Skeletal muscle tissue (tissue), 4 donors: Measurements from ENCODE around the gene C15orf40. TPM values are rescaled to one million over a fixed set of nuclear protein-coding genes. Genes with fewer than 3 reads are reported as not detected.
"Not testable (repeated sequence)": the region's sequence is repeated elsewhere in the genome, so short reads cannot be mapped to it uniquely, and the experiment has no call there.

Source experiments
- H3K27ac ChIP-seq: one replicate; pipeline ENCODE4 v1.7.0; 2013; ENCODE audit warnings: mild to moderate bottlenecking, low read depth, low read length, inconsistent platforms
- H3K27me3 ChIP-seq, 3 donors: one replicate each; pipeline ENCODE4 v1.7.0; 2013; ENCODE audit warnings: low read length in 3 of 3; ENCODE audit not compliant: control insufficient read depth in 3 of 3, insufficient read depth in 3 of 3
- H3K36me3 ChIP-seq, 3 donors: one replicate each; pipeline ENCODE4 v1.7.0; 2013; ENCODE audit warnings: low read length in 3 of 3; ENCODE audit not compliant: control insufficient read depth in 3 of 3, insufficient read depth in 3 of 3
- H3K4me1 ChIP-seq, 3 donors: one replicate each; pipeline ENCODE4 v1.7.0; 2013; ENCODE audit warnings: low read length in 3 of 3, mild to moderate bottlenecking in 3 of 3; ENCODE audit not compliant: control insufficient read depth in 3 of 3, insufficient read depth in 3 of 3
- H3K4me3 ChIP-seq, 3 donors: one replicate each; pipeline ENCODE4 v1.7.0; 2013; ENCODE audit warnings: low read length in 3 of 3
- H3K9ac ChIP-seq, 3 donors: one replicate each; pipeline ENCODE4 v1.7.0; 2013; ENCODE audit warnings: low read length in 3 of 3, mild to moderate bottlenecking in 3 of 3, moderate library complexity in 2 of 3, low read depth in 1 of 3
- H3K9me3 ChIP-seq, 3 donors: one replicate each; pipeline ENCODE4 v1.7.0; 2013; ENCODE audit warnings: low read length in 3 of 3; ENCODE audit not compliant: control insufficient read depth in 3 of 3
- total RNA-seq: library from RNA; depleted of rRNA; stranded (reverse); fragments of >200 nt; gene quantifications from one replicate; pipeline ENCODE4 v1.2.3, GENCODE V29; 2014
- donor health status: Osteomylitis.

Gene C15orf40
- total RNA-seq, 1 donor from 2014 or later = 18.3 TPM

GRCh38 chr15:83030021-83030420 is 18.6 kb upstream of the C15orf40 start:
- peaks cover 12 to 26% (median 19%) of the 10 kb centered on the region in 3 donors for H3K36me3 ChIP-seq
- H3K27me3 ChIP-seq = no peaks in the 10 kb centered on the region
- no peak overlapping the region for H3K9ac ChIP-seq
- no peak overlapping the region for H3K27ac ChIP-seq
- no peaks in the 10 kb centered on the region for H3K4me1 ChIP-seq
- H3K4me3 ChIP-seq = no peak overlapping the region
- H3K9me3 ChIP-seq = no peaks in the 10 kb centered on the region

- H3K4me1 ChIP-seq = peaks cover 0 to 10% (median 2%) of the 10 kb centered on the region in 3 donors
- no peak overlapping the region for H3K27ac ChIP-seq
- H3K27me3 ChIP-seq = no peaks in the 10 kb centered on the region
- H3K4me3 ChIP-seq = no peak overlapping the region
- peaks cover 21 to 29% (median 29%) of the 10 kb centered on the region in 3 donors for H3K36me3 ChIP-seq
- H3K9me3 ChIP-seq = no peaks in the 10 kb centered on the region
- H3K9ac ChIP-seq = no peak overlapping the region
Measured at GRCh38 chr15:83018436-83018835, 7.0 kb upstream of the C15orf40 start.

GRCh38 chr15:83016906-83017305 is 5.5 kb upstream of the C15orf40 start:
- Histone ChIP-seq H3K9ac (no peak overlapping the region), H3K4me1 (peaks cover 8 to 21% (median 11%) of the 10 kb centered on the region in 3 donors), H3K27me3 (no peaks in the 10 kb centered on the region), H3K4me3 (no peak overlapping the region), H3K27ac (no peak overlapping the region), H3K9me3 (no peaks in the 10 kb centered on the region), H3K36me3 (peaks cover 21 to 29% (median 29%) of the 10 kb centered on the region in 3 donors)

- Histone ChIP-seq H3K27me3 (no peaks in the 10 kb centered on the region), H3K9me3 (no peaks in the 10 kb centered on the region), H3K4me1 (peaks cover 17 to 31% (median 18%) of the 10 kb centered on the region in 3 donors), H3K36me3 (peaks cover 24 to 26% (median 25%) of the 10 kb centered on the region in 3 donors), H3K9ac (no peak overlapping the region), H3K4me3 (no peak overlapping the region), H3K27ac (peak overlapping the region; percentile 11)
Measured at GRCh38 chr15:83015361-83015760, 3.9 kb upstream of the C15orf40 start.

- H3K9ac ChIP-seq = no peak overlapping the region
- peaks cover 19 to 22% (median 21%) of the 10 kb centered on the region in 3 donors for H3K36me3 ChIP-seq
- no peaks in the 10 kb centered on the region for H3K9me3 ChIP-seq
- peaks cover 21 to 35% (median 24%) of the 10 kb centered on the region in 3 donors for H3K4me1 ChIP-seq
- no peak overlapping the region for H3K27ac ChIP-seq
- H3K4me3 ChIP-seq = no peak overlapping the region
- no peaks in the 10 kb centered on the region for H3K27me3 ChIP-seq
Measured at GRCh38 chr15:83014205-83014653, 2.8 kb upstream of the C15orf40 start.

- H3K36me3 ChIP-seq = peaks cover 18 to 22% (median 20%) of the 10 kb centered on the region in 3 donors
- no peak overlapping the region for H3K9ac ChIP-seq
- H3K4me3 ChIP-seq = peak overlapping the region in 2 of 3 donors; percentile 94 to 95
- H3K27ac ChIP-seq = no peak overlapping the region
- peaks cover 23 to 35% (median 24%) of the 10 kb centered on the region in 3 donors for H3K4me1 ChIP-seq
- no peaks in the 10 kb centered on the region for H3K27me3 ChIP-seq
- H3K9me3 ChIP-seq = no peaks in the 10 kb centered on the region
Measured at GRCh38 chr15:83012636-83013035, 1.2 kb upstream of the C15orf40 start.

GRCh38 chr15:83012076-83012426 is 612 bp upstream of the C15orf40 start:
- H3K9ac ChIP-seq = peak overlapping the region; percentile 82 to 96 (median 85)
- H3K9me3 ChIP-seq = no peaks in the 10 kb centered on the region
- H3K27me3 ChIP-seq = no peaks in the 10 kb centered on the region
- peak overlapping the region; percentile 94 to 98 (median 95) for H3K4me3 ChIP-seq
- peak overlapping the region; percentile 70 for H3K27ac ChIP-seq
- H3K4me1 ChIP-seq = peaks cover 23 to 35% (median 24%) of the 10 kb centered on the region in 3 donors
- H3K36me3 ChIP-seq = peaks cover 17 to 22% (median 20%) of the 10 kb centered on the region in 3 donors

GRCh38 chr15:83010709-83011270 is 649 bp downstream of the C15orf40 start:
- peaks cover 15 to 17% (median 16%) of the 10 kb centered on the region in 3 donors for H3K36me3 ChIP-seq

GRCh38 chr15:83000672-83001031 is 10.8 kb downstream of the C15orf40 start:
- H3K27me3 ChIP-seq, H3K36me3 ChIP-seq, H3K9me3 ChIP-seq, H3K27ac ChIP-seq, H3K4me1 ChIP-seq: not testable (repeated sequence)
- peak overlapping the region in 2 of 3 donors; percentile 18 to 74 for H3K9ac ChIP-seq
- peak overlapping the region in 1 of 3 donors; percentile 44 for H3K4me3 ChIP-seq

More at GRCh38 chr15:83010709-83011270, 649 bp downstream of the C15orf40 start:
- H3K4me3 ChIP-seq = peak overlapping the region; percentile 94 to 98 (median 95)
- no peaks in the 10 kb centered on the region for H3K27me3 ChIP-seq
- H3K27ac ChIP-seq = peak overlapping the region; percentile 70
- no peaks in the 10 kb centered on the region for H3K9me3 ChIP-seq
- H3K9ac ChIP-seq = peak overlapping the region; percentile 82 to 96 (median 85)
- peaks cover 23 to 33% (median 24%) of the 10 kb centered on the region in 3 donors for H3K4me1 ChIP-seq

- peak overlapping the region; percentile 18 to 80 (median 74) for H3K9ac ChIP-seq
Measured at GRCh38 chr15:82999905-83000671, 11.4 kb downstream of the C15orf40 start.

More at GRCh38 chr15:82999905-83000671, 11.4 kb downstream of the C15orf40 start:
- Histone ChIP-seq H3K4me3 (peak overlapping the region; percentile 44 to 67 (median 66)), H3K4me1 (peaks cover 0 to 9% (median 6%) of the 10 kb centered on the region in 3 donors), H3K27ac (peak overlapping the region; percentile 64), H3K36me3 (peaks cover 0 to 4% (median 2%) of the 10 kb centered on the region in 3 donors), H3K9me3 (no peaks in the 10 kb centered on the region), H3K27me3 (no peaks in the 10 kb centered on the region)
